Endothelial cell of umbilical vein (primary cell): ENCODE measurements around the gene SMTNL2. TPM values are rescaled to one million over a fixed set of nuclear protein-coding genes. Genes with fewer than 3 reads are reported as not detected.

ENCODE experiments used
- BruUV-seq: library from RNA; stranded (reverse); fragments of 400-500 nt; replicated peaks from 2 replicates; lab custom pipeline; 2021; lab: Mats Ljungman, UMichigan
- CTCF ChIA-PET: fragments of 300-600, 350-600 bp; sonication (Branson Sonifier 250); formaldehyde crosslinking; loops from one replicate; lab custom pipeline; 2021; ENCODE audit warnings: antibody characterized with exemption, inconsistent platforms; lab: Charles Lee
- POLR2A ChIA-PET: fragments of 300-600, 350-600 bp; sonication (Branson Sonifier 250); formaldehyde crosslinking; loops from one replicate; lab custom pipeline; 2021; ENCODE audit warnings: antibody characterized with exemption, inconsistent platforms; lab: Charles Lee
- DNase-seq: peaks from one replicate; pipeline ENCODE4 v3.0.0-alpha.2; 2011; ENCODE audit warnings: low read depth, low spot score
- FAIRE-seq: peaks from 2 replicates; lab custom pipeline; 2011; peaks lifted over from hg19 to GRCh38; lab: Jason Lieb, UNC
- H2AFZ ChIP-seq: 2 replicates; pipeline ENCODE4 v1.6.0; 2012; ENCODE audit warnings: low read depth, low read length, control low read depth, inconsistent platforms
- H3K27ac ChIP-seq: 2 replicates; pipeline ENCODE4 v1.5.1; 2011; ENCODE audit warnings: low read depth, mild to moderate bottlenecking, control low read depth, low read length, moderate library complexity; ENCODE audit not compliant: insufficient read depth
- H3K27me3 ChIP-seq, 2 experiments: 2 replicates each; pipeline versions ENCODE4 v1.6.0 to v1.6.1; 2011; ENCODE audit warnings: low read length in 2 of 2, mixed read lengths in 1 of 2; ENCODE audit not compliant: control insufficient read depth in 2 of 2, insufficient read depth in 2 of 2
- H3K36me3 ChIP-seq, 2 experiments: 2 replicates in 1 of 2; 3 replicates in 1 of 2; pipeline ENCODE4 v1.5.1; 2011; ENCODE audit warnings: low read length in 2 of 2, mild to moderate bottlenecking in 1 of 2, moderate library complexity in 1 of 2; ENCODE audit not compliant: control insufficient read depth in 2 of 2, insufficient read depth in 2 of 2; ENCODE audit errors: extremely low read depth in 1 of 2
- H3K4me1 ChIP-seq: 3 replicates; pipeline ENCODE4 v1.5.1; 2011; ENCODE audit warnings: mild to moderate bottlenecking, low read length; ENCODE audit not compliant: control insufficient read depth, insufficient read depth; ENCODE audit errors: extremely low read depth
- H3K4me2 ChIP-seq: 2 replicates; pipeline ENCODE4 v1.6.1; 2011; ENCODE audit warnings: low read length, control low read depth, mixed read lengths; ENCODE audit not compliant: insufficient read depth
- H3K4me3 ChIP-seq, 3 experiments: fragments of 200-600 bp in 1 of 3; sonication (generic), shearing (Covaris generic) in 1 of 3; replicated peaks in 1 of 3; 2 replicates each; pipeline ENCODE4 v1.5.1; 2011 to 2016; ENCODE audit warnings: control low read depth in 3 of 3, low read length in 3 of 3, mild to moderate bottlenecking in 2 of 3, inconsistent platforms in 1 of 3, low read depth in 1 of 3, moderate library complexity in 1 of 3; ENCODE audit not compliant: insufficient read depth in 1 of 3
- H3K79me2 ChIP-seq: 2 replicates; pipeline ENCODE4 v1.6.0; 2012; ENCODE audit warnings: low read length, inconsistent platforms; ENCODE audit not compliant: control insufficient read depth, insufficient read depth
- H3K9ac ChIP-seq: replicated peaks from 2 replicates; pipeline ENCODE3; 2011; ENCODE audit warnings: low read length, control low read depth; ENCODE audit not compliant: insufficient read depth; ENCODE audit errors: extremely low read depth
- H3K9me1 ChIP-seq: replicated peaks from 3 replicates; pipeline ENCODE4 v1.6.0; 2011; ENCODE audit warnings: mild to moderate bottlenecking, low read length; ENCODE audit not compliant: control insufficient read depth, insufficient read depth; ENCODE audit errors: extremely low read depth
- H3K9me3 ChIP-seq: replicated peaks from 2 replicates; pipeline ENCODE4 v1.5.1; 2012; ENCODE audit warnings: low read length, inconsistent platforms; ENCODE audit not compliant: control insufficient read depth, insufficient read depth
- H4K20me1 ChIP-seq: replicated peaks from 2 replicates; pipeline ENCODE3; 2011; ENCODE audit warnings: mild to moderate bottlenecking, low read length; ENCODE audit not compliant: control insufficient read depth, insufficient read depth; ENCODE audit errors: extremely low read depth
- FOS ChIP-seq: IDR thresholded peaks from 2 replicates; pipeline ENCODE4 v1.6.1; 2011; ENCODE audit warnings: mild to moderate bottlenecking, low read length, moderate library complexity, borderline replicate concordance; ENCODE audit not compliant: insufficient read depth
- GATA2 ChIP-seq: IDR thresholded peaks from 2 replicates; pipeline ENCODE4 v1.7.0; 2011; ENCODE audit warnings: low read depth, mild to moderate bottlenecking, moderate library complexity, mixed read lengths, low read length; ENCODE audit not compliant: insufficient read length, insufficient read depth
- JUN ChIP-seq: IDR thresholded peaks from 2 replicates; pipeline ENCODE4 v1.6.1; 2011; ENCODE audit warnings: borderline replicate concordance, low read depth; ENCODE audit not compliant: insufficient read length, insufficient read depth
- POLR2A ChIP-seq: IDR thresholded peaks from 2 replicates; pipeline ENCODE4 v1.6.1; 2012; ENCODE audit warnings: low read depth, mild to moderate bottlenecking, control low read depth, low read length
- POLR2AphosphoS5 ChIP-seq: IDR thresholded peaks from 2 replicates; pipeline ENCODE4 v1.6.1; 2012; ENCODE audit warnings: low read depth, mild to moderate bottlenecking, control low read depth, low read length, moderate library complexity; ENCODE audit not compliant: insufficient read depth
- dilution Hi-C: fragments of 300-500 bp; cut with MboI; formaldehyde crosslinking; loops from one replicate; pipeline ENCODE4 v1.15.0; 2019; ENCODE audit warnings: low sequenced_read_pairs; ENCODE audit not compliant: extremely low pct_ligation_motif_present
- intact Hi-C: fragments of 100-400 bp; cut with micrococcal nuclease; formaldehyde crosslinking; loops from one replicate; pipeline ENCODE4 v1.10.0; 2022
- polyA plus RNA-seq, 4 experiments: library from polyadenylated mRNA; depleted of rRNA in 3 of 4; stranded (reverse) in 3 of 4; unstranded in 1 of 4; fragments of >200 nt; gene quantifications; 2 replicates each; pipeline versions ENCODE4 v1.2.1 to v1.2.3, GENCODE V29; 2011 to 2012; ENCODE audit warnings: missing spikeins in 1 of 4
- total RNA-seq: library from RNA; stranded (reverse); gene quantifications from 2 replicates; pipeline ENCODE4 v1.2.3, GENCODE V29; 2021
- TF ChIP-seq, protein P1 (sequence below), 2 donors: IDR thresholded peaks; 1 replicate in 1 of 2; 2 replicates in 1 of 2; pipeline ENCODE4 v1.5.1; 2011; ENCODE audit warnings: low read length in 2 of 2, mild to moderate bottlenecking in 2 of 2, moderate library complexity in 2 of 2, control low read depth in 1 of 2, inconsistent platforms in 1 of 2, low read depth in 1 of 2; ENCODE audit not compliant: insufficient read depth in 1 of 2; ENCODE audit errors: extremely low read depth in 1 of 2

Gene SMTNL2
- total and polyA plus RNA-seq, 2 donors (not counting 3 experiments of a cell fraction or from before 2014, with no cell fraction given), result not detected

DNA sequence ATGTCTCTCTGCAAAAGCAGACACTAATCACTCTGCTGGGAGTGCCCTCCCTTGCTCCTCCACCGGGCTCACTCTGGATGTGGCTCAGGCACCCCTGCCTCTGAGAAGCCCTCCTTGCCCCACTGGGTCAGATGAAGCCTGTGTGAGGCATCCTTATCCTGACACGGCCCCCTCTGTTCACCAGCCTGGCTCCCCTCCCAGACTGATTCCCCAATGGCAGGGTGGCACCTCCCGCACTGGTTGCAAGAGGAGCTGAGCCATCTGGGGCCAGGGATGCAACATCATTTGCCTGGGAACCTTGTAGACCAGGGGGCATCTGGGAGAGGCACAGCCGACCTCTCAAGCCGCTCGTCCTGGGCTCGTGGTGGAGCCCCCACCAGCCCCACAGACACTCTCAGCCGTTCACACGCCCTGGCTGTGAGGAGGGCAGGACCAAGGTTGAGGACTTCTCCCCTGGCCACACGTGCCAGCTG lies 6.7 kb downstream of the SMTNL2 start:
- no peak overlapping the region for H2AFZ ChIP-seq
- H4K20me1 ChIP-seq, result no peaks in the 10 kb centered on the region
- peaks cover 5 to 8% of the 10 kb centered on the region in 2 experiments for H3K27me3 ChIP-seq
- FAIRE-seq (no peak), DNase-seq (no peak)
- no peak overlapping the region for H3K9ac ChIP-seq
- ChIA-PET POLR2A (interaction anchor here (0.6 kb wide), 1 partner anchor 250 kb away, joined by 3 read pairs; no protein-coding TSS in a partner anchor), CTCF (interaction anchor here (1.8 kb wide), 1 partner anchor 24 kb away, joined by 12 read pairs; no protein-coding TSS in a partner anchor)
- BruUV-seq, result no TSS peak
- H3K79me2 ChIP-seq, result no peaks in the 10 kb centered on the region
- no peak overlapping the region for H3K4me2 ChIP-seq
- no peaks in the 10 kb centered on the region for H3K36me3 ChIP-seq
- no peaks in the 10 kb centered on the region for H3K9me3 ChIP-seq
- no peaks in the 10 kb centered on the region for H3K9me1 ChIP-seq
- no peaks in the 10 kb centered on the region for H3K4me1 ChIP-seq
- no peak overlapping the region for H3K27ac ChIP-seq
- dilution Hi-C loops, result no loop called here
- no peak overlapping the region for H3K4me3 ChIP-seq
- intact Hi-C loops, result no loop called here
- TF ChIP-seq POLR2AphosphoS5 (no peak), GATA2 (no peak), FOS (no peak), POLR2A (no peak), JUN (no peak)
- TF ChIP-seq, protein P1, sequence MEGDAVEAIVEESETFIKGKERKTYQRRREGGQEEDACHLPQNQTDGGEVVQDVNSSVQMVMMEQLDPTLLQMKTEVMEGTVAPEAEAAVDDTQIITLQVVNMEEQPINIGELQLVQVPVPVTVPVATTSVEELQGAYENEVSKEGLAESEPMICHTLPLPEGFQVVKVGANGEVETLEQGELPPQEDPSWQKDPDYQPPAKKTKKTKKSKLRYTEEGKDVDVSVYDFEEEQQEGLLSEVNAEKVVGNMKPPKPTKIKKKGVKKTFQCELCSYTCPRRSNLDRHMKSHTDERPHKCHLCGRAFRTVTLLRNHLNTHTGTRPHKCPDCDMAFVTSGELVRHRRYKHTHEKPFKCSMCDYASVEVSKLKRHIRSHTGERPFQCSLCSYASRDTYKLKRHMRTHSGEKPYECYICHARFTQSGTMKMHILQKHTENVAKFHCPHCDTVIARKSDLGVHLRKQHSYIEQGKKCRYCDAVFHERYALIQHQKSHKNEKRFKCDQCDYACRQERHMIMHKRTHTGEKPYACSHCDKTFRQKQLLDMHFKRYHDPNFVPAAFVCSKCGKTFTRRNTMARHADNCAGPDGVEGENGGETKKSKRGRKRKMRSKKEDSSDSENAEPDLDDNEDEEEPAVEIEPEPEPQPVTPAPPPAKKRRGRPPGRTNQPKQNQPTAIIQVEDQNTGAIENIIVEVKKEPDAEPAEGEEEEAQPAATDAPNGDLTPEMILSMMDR (IDR thresholded peaks at IDR 0.05; ENCODE audit: extremely low read depth in 1 of 2, insufficient read depth in 1 of 2, low read depth in 1 of 2, low read length in 2 of 2), result no peak
